Stimulated activated CD8-positive, alpha-beta memory T cell treated with anti-CD3 and anti-CD28 coated beads, Interleukin-15, amount 100 ng/mL, for 48 hours (primary cell): ENCODE results near the gene MAPK1.
"Not testable (repeated sequence)": the region's sequence is repeated elsewhere in the genome, so short reads cannot be mapped to it uniquely, and the experiment has no call there.

ENCODE experiments used
- DNase-seq, 2 donors: peaks; one replicate each; pipeline ENCODE4 v3.0.0-alpha.2; 2020; ENCODE audit warnings: low read depth in 2 of 2

Gene MAPK1

DNA sequence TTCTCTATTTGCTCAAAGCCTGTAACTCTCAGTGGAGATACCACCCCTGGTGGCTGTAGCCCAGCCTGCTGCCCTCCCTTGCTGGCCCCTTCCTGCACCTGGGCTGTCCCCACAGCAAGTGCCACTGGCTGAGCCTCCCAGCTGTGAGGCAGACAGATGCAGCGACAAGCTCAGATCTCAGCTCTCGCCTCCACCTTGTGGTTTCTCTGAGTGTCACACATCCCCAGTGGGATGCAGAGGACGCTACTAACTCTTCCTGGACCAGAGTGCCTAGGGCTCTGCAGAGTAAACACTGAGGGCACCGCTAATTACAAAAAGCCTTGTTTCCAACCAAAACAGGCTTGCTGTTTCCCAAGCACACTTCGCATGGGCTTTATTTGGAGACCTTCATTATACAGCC lies 140.8 kb downstream of the MAPK1 start:
- DNase-seq, result peak in 1 of 2 donors; percentile 30

DNA sequence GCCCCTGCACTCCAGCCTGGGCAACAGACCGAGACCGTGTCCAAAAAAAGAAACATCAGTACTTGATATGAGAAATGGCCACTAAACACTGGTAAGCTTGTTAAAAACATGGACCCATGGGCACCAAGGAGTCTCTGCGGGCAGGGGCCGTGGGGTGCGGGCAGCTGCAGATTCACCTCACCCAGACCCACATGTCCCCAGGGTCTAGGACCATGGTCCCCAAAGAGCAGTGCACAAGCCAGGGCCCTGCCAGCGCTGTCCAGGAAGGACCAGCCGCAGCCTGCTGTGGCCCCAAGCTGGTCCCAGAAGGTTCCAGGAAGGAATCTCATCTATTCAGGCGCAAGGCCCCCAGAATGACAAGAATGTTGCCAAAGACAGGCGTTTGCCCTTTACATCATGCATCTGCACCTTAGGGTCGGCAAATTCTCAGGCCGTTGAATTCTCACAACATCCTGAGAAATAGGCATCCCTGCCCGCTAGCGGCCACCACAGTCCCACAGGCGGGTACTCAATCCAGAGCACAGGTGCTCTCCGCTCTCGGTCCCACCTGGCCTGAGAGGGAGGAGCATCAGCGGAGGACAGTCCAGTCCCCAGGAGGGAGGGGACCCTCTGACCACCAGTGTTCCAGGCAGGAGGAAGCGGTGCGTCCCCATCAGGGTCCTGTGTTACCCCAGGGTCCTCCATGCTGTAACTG lies 141.3 kb downstream of the MAPK1 start:
- no peak for DNase-seq

DNA sequence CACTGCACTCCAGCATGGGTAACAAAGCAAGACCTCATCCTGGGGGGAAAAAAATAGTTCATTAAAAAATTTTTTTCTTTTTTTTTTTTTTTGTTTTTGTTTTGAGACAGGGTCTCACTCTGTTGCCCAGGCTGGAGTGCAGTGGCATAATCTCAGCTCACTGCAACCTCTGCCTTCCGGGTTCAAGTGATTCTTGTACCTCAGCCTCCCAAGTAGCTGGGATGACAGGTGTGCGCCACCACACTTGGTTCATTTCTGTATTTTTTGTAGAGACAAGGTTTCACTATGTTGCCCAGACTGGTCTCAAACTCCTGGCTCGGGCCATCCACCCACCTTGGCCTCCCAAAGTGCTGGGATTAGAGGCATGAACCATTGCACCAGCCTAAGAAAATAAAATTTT lies 142.9 kb downstream of the MAPK1 start:
- not testable (repeated sequence) for DNase-seq

DNA sequence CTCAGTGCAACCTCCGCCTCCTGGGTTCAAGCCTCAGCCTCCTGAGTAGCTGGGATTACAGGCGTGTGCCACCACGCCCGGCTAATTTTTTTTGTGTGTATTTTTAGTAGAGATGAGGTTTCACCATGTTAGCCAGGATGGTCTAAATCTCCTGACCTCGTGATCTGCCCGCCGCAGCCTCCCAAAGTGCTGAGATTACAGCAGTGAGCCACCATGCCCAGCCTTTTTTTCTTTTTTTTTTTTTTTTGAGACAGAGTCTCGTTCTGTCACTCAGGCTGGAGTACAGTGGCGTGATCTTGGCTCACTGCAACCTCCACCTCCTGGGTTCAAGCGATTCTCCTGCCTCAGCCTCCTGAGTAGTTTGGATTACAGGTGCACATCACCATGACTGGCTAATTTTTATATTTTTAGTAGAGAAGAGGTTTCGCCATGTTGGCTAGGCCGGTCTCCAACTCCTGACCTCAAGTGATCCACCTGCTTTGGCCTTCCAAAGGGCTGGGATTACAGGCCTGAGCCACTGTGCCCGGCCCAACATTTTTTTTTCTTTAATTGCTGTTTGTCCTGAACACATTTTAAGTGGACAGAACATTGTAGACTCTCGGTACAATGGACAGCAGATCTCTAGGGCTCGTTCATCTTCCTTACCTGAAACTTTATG lies 146.1 kb downstream of the MAPK1 start:
- DNase-seq, result not testable (repeated sequence)

DNA sequence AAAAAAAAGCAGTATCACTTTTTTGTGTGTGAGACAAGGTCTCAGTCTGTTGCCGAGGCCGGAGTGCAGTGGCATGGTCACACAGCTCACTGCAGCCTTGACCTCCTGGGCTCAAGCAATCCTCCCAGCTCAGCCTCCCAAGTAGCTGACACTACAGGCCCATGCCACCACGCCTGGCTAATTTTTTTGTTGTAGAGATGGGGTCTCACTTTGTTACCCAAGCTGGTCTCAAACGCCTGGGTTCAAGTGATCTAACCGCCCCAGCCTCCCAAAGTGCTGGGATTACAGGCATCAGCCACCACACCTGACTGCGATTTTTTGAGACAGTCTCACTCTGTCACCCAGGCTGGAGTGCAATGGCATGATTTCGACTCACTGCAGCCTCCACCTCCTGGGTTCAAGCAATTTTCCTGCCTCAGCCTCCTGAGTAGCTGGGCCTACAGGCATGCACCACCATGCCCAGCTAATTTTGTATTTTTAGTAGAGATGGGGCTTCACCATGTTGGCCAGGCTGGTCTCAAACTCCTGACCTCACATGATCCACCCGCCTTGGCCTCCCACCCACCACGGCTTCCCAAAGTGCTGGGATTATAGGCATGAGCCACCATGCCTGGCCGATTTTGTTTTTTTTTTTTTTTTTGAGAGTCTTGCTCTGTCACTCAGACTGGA lies 147.1 kb downstream of the MAPK1 start:
- DNase-seq, result not testable (repeated sequence)

DNA sequence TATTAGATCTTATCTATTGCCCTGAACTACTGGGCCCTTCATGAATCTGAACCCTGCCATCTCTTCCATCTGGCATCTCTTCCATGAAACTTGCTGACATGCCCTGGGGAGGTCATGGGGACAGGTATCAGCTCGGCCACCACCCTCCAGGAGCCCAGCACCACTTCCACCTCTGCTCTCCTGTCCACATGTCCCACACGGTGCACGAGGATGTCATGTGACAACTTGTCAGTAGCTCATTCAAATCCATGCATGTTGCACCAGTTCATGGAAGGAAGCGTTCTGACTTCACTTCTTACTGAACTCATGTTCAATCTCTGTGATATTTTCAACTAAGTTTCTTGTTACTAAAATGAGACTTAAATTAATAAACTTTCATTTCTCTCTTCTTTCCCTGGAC lies 148.4 kb downstream of the MAPK1 start:
- no peak for DNase-seq

DNA sequence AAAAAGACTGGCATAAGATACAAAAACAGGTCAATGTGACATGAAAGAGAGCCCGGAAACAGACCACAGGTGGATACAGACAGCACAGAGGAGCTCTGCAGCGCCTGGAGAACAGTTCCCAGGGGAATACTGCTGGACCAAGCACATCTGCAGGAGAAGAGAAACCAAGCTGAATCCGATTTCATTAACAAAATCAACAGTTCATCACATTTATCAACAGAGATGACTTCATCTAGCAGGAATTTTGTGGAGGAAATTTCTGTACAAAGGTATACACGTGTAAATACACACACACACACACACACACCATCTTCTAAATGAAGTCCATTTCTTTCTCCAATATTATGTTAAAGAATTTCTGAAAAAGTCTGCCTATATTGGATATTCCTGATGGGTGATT lies 148.9 kb downstream of the MAPK1 start:
- no peak for DNase-seq

DNA sequence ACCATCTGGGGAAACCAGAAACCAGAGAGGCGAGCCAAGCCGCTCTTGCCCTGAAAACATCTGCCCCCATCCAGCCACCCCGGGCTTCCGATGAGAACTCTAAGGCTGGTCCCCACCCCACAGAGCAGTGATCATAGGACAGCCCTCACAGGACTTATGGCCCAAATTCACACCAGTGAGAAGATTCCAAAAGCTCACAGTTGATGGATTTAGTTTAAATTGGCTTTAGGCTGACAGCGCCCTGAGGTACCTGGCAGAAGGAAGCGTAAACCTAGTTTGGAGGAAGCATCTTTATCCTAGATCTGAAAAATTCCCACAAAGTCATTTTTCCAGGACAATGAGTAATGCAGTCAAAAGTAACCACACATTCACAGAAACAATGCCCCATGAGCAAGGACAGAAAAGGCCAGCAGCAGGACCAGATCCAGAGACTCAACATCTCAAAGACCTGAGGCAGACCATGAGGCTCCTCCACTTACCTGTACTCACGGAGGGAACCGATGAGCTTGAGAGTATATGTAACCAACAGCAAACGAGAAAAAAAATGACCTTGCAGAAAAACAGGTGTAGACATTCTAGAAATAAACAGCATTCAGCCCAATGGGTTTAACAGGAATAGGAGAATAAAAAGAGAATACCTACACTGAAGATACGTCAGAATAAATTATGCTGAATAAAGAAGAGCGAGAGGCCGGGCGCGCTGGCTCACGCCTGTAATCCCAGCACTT lies 150.9 kb downstream of the MAPK1 start:
- not testable (repeated sequence) for DNase-seq

DNA sequence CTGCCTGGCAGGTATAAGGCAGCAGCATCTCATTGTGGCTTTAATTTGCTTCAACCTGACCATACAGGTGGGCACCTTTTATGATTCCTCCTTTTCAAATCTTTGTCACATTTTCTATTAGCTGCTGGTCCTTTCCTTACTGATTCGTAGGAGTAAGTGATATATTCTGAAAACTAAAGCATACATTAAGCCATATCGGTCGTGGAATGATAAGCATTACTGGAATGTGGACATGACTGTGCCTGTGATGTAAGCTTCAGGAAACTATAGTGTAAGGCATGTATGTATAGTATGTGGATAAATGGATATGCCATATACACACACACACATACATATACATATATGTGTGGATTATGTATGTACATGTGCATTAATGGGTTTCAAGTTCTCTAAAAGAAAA lies 152.7 kb downstream of the MAPK1 start:
- no peak for DNase-seq

DNA sequence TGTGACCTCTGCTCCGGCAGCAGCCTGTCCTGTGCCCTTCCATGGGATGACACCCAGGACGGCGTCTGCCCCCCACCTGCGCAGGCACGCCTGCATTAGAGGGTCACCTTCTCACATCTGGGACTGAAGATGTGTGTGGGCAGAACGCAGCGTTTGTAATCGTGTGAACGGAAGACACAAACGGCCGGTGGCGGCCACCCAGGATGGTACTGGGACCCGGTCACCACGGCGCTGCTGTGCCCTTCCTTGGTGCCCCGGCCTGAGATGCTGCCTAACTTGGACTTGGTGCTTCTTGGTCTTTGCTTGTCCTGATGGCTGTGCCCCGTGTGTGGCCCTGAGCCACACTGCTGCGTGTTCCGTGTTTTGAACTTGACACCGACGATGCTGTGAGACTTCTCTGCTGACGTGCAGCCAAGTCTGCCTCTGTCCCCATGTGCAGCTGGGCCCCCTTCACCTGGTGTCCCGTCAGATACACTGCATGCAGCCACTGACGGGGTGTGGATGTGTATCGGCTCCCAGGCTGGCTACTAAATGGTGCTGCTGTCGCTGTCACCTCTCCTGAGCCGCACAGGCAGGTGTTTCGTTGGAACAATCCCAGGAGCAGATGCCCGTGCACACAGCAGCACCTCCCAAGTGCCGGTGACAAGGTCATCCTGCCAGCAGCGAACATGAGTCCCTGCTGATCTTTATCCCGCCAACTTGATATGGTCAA lies 153.2 kb downstream of the MAPK1 start:
- no peak for DNase-seq

DNA sequence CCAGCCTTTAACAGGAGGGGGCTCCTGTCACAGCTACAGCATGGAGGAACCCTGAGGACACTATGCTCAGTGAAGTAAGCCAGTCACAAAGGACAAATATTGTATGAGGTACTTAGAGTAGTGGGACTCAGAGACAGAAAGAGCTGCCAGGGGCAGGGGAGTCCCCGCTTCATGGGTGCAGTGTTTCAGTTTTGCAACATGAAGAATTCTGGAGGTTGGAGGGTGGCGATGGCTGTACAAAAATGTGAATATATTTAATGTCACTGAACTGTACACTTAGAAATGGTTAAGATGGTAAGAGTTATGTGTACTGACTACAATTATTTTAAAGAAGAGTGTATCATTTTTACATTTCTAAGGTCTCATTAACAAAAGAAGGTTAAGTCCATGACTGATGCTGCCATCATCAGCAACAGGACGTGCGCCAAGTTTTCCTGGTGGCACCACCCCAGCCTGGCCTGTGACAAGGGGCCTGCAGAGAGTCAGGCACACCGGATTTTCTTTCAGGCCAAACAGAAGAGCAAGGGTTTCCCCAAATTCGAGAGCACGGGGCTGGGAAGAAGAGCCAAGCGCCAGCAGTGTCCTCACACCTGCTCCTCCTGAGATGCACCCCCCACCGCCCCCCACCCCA lies 153.9 kb downstream of the MAPK1 start:
- DNase-seq, result no peak

DNA sequence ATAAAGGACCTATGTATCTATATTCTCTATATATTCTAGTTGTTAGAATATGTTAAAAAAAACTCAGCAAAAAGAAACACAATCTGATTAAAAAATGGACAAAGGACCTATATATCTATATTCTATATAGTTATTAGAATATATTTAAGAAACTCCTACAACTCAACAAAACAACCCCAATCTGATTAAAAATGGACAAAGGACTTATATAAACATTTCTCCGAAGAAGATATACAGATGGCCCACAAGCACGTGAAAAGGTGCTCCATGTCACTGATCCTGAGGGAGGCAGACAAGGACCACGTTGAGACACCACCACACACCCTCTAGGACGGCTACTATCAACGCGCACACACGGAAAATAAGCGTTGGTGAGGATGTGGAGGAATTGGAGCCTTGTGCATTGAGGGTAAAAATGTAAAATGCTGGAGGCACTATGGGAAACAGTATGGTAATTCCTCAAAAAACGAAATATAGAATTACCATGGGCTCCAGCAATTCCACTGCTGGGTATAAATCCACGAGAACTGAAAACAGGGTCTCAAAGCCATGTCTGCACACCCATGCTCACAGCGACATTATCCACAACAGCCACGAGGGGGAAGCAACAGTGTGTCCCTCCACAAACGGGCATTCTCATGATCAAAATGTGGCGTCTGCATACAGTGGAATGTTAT lies 154.6 kb downstream of the MAPK1 start:
- DNase-seq, result peak; percentile 21 to 31

DNA sequence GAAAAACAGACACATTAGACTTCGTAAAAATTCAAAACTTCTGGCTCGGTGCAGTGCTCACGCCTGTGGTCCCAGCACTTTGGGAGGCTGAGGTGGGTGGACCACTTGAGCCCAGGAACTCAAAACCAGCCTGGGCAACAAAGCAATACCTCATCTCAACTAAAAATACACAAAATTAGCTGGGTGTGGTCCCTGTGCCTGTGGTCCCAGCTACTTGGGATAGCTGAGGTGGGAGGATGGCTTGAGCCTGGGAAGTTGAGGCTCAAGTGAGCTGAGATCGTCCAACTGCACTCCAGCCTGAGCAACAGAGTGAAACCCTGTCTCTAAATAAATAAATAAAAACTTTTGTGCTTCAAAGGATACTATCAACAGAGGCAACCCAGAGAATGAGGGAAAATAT lies 155.6 kb downstream of the MAPK1 start:
- DNase-seq, result no peak

DNA sequence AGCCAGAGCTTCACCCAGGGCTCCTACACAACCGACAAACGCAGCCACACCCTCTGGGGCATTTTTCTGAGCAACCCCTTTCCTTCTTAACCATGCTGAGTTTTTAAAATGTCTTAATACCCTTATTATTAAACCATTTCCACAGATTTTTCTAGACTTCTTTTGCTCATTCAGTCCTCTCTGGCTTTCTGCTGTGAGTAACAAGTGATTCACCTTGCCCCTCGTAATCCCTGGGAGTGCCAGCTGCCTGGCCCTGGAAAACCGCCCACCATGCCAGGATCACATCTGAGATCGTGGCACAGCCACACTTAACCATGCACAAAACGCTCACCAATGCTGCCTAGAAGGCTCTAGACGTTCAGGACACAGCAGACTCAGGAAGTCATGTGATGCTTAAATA lies 157.3 kb downstream of the MAPK1 start:
- DNase-seq, result no peak

DNA sequence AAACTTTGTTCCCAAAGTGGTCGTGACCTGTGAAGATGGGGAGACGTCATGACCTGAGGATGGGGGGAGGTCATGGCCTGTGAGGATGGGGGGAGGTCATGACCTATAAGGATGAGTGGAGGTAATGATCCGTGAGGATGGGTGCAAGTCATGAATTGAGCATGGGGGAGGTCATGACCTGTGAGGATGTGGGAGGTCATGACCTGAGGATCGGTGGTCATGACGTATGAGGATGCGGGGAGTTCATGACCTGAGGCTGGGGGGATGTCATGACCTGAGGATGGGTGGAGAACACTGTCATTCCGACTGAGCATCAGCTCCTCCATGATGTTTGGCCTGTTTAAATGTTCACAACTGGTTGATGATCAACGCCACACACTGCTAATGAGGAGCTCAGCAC lies 157.8 kb downstream of the MAPK1 start:
- DNase-seq, result no peak

DNA sequence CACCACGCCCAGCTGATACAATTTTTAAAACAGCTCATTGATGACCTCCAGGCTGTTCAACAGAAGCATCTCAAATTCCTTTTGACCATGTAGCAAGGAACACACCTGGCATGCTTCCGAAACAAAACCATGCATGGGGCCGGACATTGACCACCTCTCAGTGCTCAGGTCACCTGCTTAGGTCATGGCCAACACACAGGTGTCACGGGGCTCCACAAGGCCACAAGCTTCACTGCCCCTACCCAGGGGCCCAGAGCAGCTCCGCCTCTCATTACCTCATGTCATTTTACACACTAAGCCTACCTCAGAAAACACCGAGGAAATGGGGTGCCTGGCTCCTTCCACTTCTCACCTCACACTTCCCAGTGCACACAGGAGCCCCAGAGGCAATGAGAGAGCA lies 158.5 kb downstream of the MAPK1 start:
- no peak for DNase-seq

DNA sequence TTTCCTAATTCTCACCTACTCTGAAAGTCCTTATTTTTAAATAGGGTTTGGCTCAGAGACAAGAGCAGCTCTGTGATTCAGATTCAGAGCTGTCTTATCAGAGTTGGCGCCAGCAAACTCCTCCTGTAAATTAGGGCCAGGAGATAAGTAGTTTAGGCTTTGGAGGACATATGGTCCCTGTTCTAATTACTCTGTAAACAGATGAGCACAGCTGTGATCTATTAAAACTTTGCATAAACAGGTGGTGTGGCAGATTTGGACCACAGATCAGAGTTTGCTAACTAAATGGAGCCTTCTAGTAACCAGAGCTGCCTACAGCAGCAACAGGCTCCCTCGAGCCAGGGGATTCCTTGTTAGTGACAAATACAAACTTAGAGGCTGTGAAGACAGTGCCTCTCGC lies 159.8 kb downstream of the MAPK1 start:
- DNase-seq, result no peak
